Measurements from ENCODE around the gene POLR1E. TPM values are rescaled to one million over a fixed set of nuclear protein-coding genes. Genes with fewer than 3 reads are reported as not detected.

The POLR1E gene
- total and polyA plus RNA-seq, 2 of the 8 experiments (the other 6 are each of a cell fraction or from before 2014, with no cell fraction given), result 16.0 to 40.0 TPM

DNA sequence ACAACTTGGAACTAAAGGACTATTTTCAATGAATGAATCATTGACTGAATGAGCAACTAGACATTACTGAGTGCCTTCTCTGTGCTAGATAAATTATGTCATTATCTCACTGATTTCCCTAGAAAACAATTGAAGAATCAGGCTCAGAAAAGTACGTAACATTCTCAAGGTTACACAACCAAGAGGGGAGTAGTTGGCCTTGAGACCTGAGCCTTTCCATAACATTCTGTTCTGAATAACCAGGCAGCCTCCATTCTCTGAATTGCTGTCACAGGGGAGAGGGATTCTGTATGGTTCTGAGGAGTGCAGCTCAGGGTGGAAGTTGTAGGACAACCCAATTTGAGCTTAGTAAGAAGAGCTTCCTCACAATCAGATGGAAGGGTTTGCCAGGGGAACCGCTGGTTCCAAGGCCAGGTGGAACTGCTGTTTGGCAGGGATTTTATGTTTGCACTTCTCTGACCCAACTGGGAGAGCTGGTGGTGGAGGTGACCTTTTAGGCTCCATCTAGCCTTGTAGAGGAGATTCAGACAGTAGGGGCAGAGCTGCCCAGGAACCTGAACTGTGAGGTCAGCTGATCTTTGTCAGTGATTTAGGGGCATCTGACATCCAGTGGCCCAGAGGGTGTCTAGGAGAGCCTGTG lies 16.3 kb downstream of the POLR1E start (continued):
- no peak for TF ChIP-seq RNF2 (IDR thresholded peaks at IDR 0.05; ENCODE audit: borderline replicate concordance, low read depth, low read length, missing control alignments, poor library complexity, severe bottlenecking)

Measured in H1 (cell line).